ENCODE measurements around the gene PROM1. TPM values are rescaled to one million over a fixed set of nuclear protein-coding genes. Genes with fewer than 3 reads are reported as not detected.

PROM1 gene
- total and polyA plus RNA-seq, 2 experiments from 2014 or later = 14.3 to 30.8 TPM

GRCh38 chr4:16027626-16028025 lies 56.2 kb downstream of the PROM1 start:
- H3K4me3 ChIP-seq = no peak overlapping the region
- peaks cover 14% of the 10 kb centered on the region for H3K4me1 ChIP-seq (ENCODE audit: insufficient read depth)
- H3K79me2 ChIP-seq = no peaks in the 10 kb centered on the region
- no peaks in the 10 kb centered on the region for H3K9me2 ChIP-seq (replicated peaks; ENCODE audit: insufficient read depth)
- no peaks in the 10 kb centered on the region for H3K27me3 ChIP-seq
- no peaks in the 10 kb centered on the region for H3K9me3 ChIP-seq (ENCODE audit: low read depth)
- WGBS (ENCODE audit: low lambda C conversion rate, missing lambda C conversion rate) = 94% methylated on average over 4 of the region's 4 CpGs
- no peak for DNase-seq (ENCODE audit: low spot score)
- no peak overlapping the region for H3K27ac ChIP-seq
- no peaks in the 10 kb centered on the region for H4K20me1 ChIP-seq (ENCODE audit: insufficient read depth, poor library complexity, severe bottlenecking)
- TF ChIP-seq EZH2 (IDR thresholded peaks at IDR 0.05; ENCODE audit: borderline replicate concordance) = no peak
- TF ChIP-seq EZH2phosphoT487 (IDR thresholded peaks at IDR 0.05; ENCODE audit: low read depth, severe bottlenecking, unreplicated experiment) = no peak
- no peaks in the 10 kb centered on the region for H3K36me3 ChIP-seq (replicated peaks; ENCODE audit: insufficient read depth, low read depth)
- H2AFZ ChIP-seq = no peak overlapping the region
- no peak overlapping the region for H3K4me2 ChIP-seq

GRCh38 chr4:16027114-16027513 lies 56.7 kb downstream of the PROM1 start:
- Histone ChIP-seq H3K36me3 (replicated peaks; ENCODE audit: insufficient read depth, low read depth) (no peaks in the 10 kb centered on the region), H2AFZ (no peak overlapping the region), H4K20me1 (ENCODE audit: insufficient read depth, poor library complexity, severe bottlenecking) (no peaks in the 10 kb centered on the region), H3K4me1 (ENCODE audit: insufficient read depth) (peaks cover 14% of the 10 kb centered on the region), H3K4me3 (no peak overlapping the region), H3K27me3 (no peaks in the 10 kb centered on the region), H3K9me3 (ENCODE audit: low read depth) (no peaks in the 10 kb centered on the region), H3K27ac (no peak overlapping the region), H3K9me2 (replicated peaks; ENCODE audit: insufficient read depth) (no peaks in the 10 kb centered on the region), H3K4me2 (no peak overlapping the region), H3K79me2 (no peaks in the 10 kb centered on the region)
- WGBS (ENCODE audit: low lambda C conversion rate, missing lambda C conversion rate) = 98% methylated on average over 2 of the region's 2 CpGs
- TF ChIP-seq CTCF (IDR thresholded peaks at IDR 0.05; ENCODE audit: poor library complexity) (no peak), EZH2phosphoT487 (IDR thresholded peaks at IDR 0.05; ENCODE audit: low read depth, severe bottlenecking, unreplicated experiment) (no peak)
- no peak for DNase-seq (ENCODE audit: low spot score)

- H3K4me1 ChIP-seq (ENCODE audit: insufficient read depth) = peaks cover 14% of the 10 kb centered on the region
- WGBS (ENCODE audit: low lambda C conversion rate, missing lambda C conversion rate) = 41% methylated on average over 5 of the region's 5 CpGs
Measured at GRCh38 chr4:16026160-16026761, 57.6 kb downstream of the PROM1 start.

GRCh38 chr4:16025268-16025667 lies 58.6 kb downstream of the PROM1 start:
- Histone ChIP-seq H3K4me2 (no peak overlapping the region), H3K9me3 (ENCODE audit: low read depth) (no peaks in the 10 kb centered on the region), H3K4me3 (no peak overlapping the region), H3K36me3 (replicated peaks; ENCODE audit: insufficient read depth, low read depth) (no peaks in the 10 kb centered on the region), H3K9me2 (replicated peaks; ENCODE audit: insufficient read depth) (no peaks in the 10 kb centered on the region), H3K27ac (no peak overlapping the region), H3K27me3 (no peaks in the 10 kb centered on the region), H3K79me2 (no peaks in the 10 kb centered on the region), H4K20me1 (ENCODE audit: insufficient read depth, poor library complexity, severe bottlenecking) (no peaks in the 10 kb centered on the region), H3K4me1 (ENCODE audit: insufficient read depth) (peaks cover 14% of the 10 kb centered on the region), H2AFZ (no peak overlapping the region)
- DNase-seq (ENCODE audit: low spot score) = no peak
- no peak for TF ChIP-seq EZH2phosphoT487 (IDR thresholded peaks at IDR 0.05; ENCODE audit: low read depth, severe bottlenecking, unreplicated experiment)
- no peak for TF ChIP-seq EZH2 (IDR thresholded peaks at IDR 0.05; ENCODE audit: borderline replicate concordance)
- no peak for TF ChIP-seq CTCF (IDR thresholded peaks at IDR 0.05; ENCODE audit: poor library complexity)
- 92% methylated on average over 5 of the region's 5 CpGs for WGBS (ENCODE audit: low lambda C conversion rate, missing lambda C conversion rate)

More at GRCh38 chr4:16026160-16026761, 57.6 kb downstream of the PROM1 start:
- Histone ChIP-seq H3K27ac (no peak overlapping the region), H3K36me3 (replicated peaks; ENCODE audit: insufficient read depth, low read depth) (no peaks in the 10 kb centered on the region), H3K4me3 (no peak overlapping the region), H3K79me2 (no peaks in the 10 kb centered on the region), H2AFZ (no peak overlapping the region), H3K9me2 (replicated peaks; ENCODE audit: insufficient read depth) (no peaks in the 10 kb centered on the region), H4K20me1 (ENCODE audit: insufficient read depth, poor library complexity, severe bottlenecking) (no peaks in the 10 kb centered on the region), H3K9me3 (ENCODE audit: low read depth) (no peaks in the 10 kb centered on the region), H3K27me3 (no peaks in the 10 kb centered on the region), H3K4me2 (no peak overlapping the region)
- peak; percentile 75 for DNase-seq (ENCODE audit: low spot score)
- TF ChIP-seq EZH2 (IDR thresholded peaks at IDR 0.05; ENCODE audit: borderline replicate concordance) = no peak
- TF ChIP-seq CTCF (IDR thresholded peaks at IDR 0.05; ENCODE audit: poor library complexity) = peak; percentile 97
